NT2/D1 (cell line): ENCODE data around the gene XK.

ENCODE experiments used
- DNase-seq: peaks from one replicate; pipeline ENCODE4 v3.0.0-alpha.2; 2011; ENCODE audit warnings: low read depth, low spot score
- H3K27me3 ChIP-seq: 2 replicates; pipeline ENCODE4 v1.6.0; 2011; ENCODE audit warnings: mild to moderate bottlenecking; ENCODE audit not compliant: insufficient read length, insufficient read depth
- H3K36me3 ChIP-seq: 2 replicates; pipeline ENCODE4 v1.6.1; 2011; ENCODE audit warnings: mild to moderate bottlenecking, low read length, mixed read lengths; ENCODE audit not compliant: insufficient read depth, insufficient read length
- H3K4me1 ChIP-seq: 2 replicates; pipeline ENCODE4 v1.5.1; 2011; ENCODE audit not compliant: insufficient read depth, insufficient read length
- H3K4me3 ChIP-seq: 2 replicates; pipeline ENCODE4 v1.5.1; 2011; ENCODE audit warnings: low read depth; ENCODE audit not compliant: insufficient read length
- H3K9ac ChIP-seq: 2 replicates; pipeline ENCODE4 v1.6.0; 2011; ENCODE audit warnings: low read depth; ENCODE audit not compliant: insufficient read length
- H3K9me3 ChIP-seq: 2 replicates; pipeline ENCODE4 v1.5.1; 2011; ENCODE audit warnings: mild to moderate bottlenecking, low read length; ENCODE audit not compliant: insufficient read depth
- SUZ12 ChIP-seq: IDR thresholded peaks from 2 replicates; pipeline ENCODE4 v1.6.1; 2011; ENCODE audit not compliant: insufficient read length, insufficient read depth; ENCODE audit errors: extremely low read depth
- YY1 ChIP-seq: IDR thresholded peaks from 2 replicates; pipeline ENCODE4 v1.6.1; 2011; ENCODE audit not compliant: insufficient read length, insufficient read depth
- ZNF274 ChIP-seq: IDR thresholded peaks from 2 replicates; pipeline ENCODE4 v1.6.1; 2011; ENCODE audit warnings: mild to moderate bottlenecking, low read depth, low read length

Gene XK

DNA sequence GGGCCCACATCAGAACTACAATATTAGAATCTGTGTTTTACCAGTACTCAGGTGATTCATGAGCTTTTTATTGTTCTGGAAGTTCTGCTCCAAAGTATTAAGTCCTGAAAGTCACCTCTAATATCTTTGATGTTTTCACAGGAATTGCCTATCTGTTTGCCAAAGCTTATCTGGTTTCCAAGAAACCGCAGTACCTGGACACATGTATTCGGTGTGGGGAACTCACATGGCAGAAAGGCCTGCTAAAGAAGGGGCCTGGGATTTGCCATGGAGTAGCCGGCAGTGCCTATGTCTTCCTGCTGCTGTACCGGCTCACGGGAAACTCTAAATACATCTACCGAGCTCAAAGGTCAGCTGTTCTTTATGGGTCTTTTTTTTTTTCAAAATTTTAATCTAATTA is 18.4 kb upstream of the XK start:
- DNase-seq, result no peak
- H3K9ac ChIP-seq, result no peak overlapping the region
- no peaks in the 10 kb centered on the region for H3K27me3 ChIP-seq
- no peaks in the 10 kb centered on the region for H3K4me1 ChIP-seq
- TF ChIP-seq SUZ12 (no peak), YY1 (no peak), ZNF274 (no peak)
- no peak overlapping the region for H3K4me3 ChIP-seq
- no peaks in the 10 kb centered on the region for H3K36me3 ChIP-seq
- H3K9me3 ChIP-seq, result no peaks in the 10 kb centered on the region

DNA sequence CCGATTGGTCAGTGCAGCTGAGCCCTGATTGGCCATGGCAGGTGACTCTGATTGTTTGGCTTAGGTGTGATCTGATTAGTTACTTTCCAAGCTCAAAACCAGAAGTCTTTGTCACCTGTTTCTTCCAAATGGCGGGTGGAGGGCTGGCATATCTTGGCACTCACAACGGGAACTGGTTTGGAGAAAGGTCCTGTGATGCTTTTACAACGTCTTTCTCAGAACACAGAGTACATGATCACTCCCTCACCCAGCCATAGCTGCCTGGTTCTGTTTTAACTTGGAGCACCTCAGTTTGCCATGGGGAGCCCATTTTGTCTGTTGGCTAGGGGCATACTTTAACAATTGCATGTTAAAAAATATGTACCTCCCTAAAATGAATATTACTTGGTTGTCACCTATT is 13.0 kb upstream of the XK start:
- no peak for DNase-seq
- Histone ChIP-seq H3K4me3 (no peak overlapping the region), H3K36me3 (no peaks in the 10 kb centered on the region), H3K27me3 (no peaks in the 10 kb centered on the region), H3K9ac (no peak overlapping the region), H3K9me3 (no peaks in the 10 kb centered on the region), H3K4me1 (no peaks in the 10 kb centered on the region)
- TF ChIP-seq SUZ12 (no peak), YY1 (no peak), ZNF274 (no peak)

GRCh38 chrX:37676811-37677210 is 8.8 kb upstream of the XK start:
- no peaks in the 10 kb centered on the region for H3K27me3 ChIP-seq
- no peak for DNase-seq
- no peak overlapping the region for H3K4me3 ChIP-seq
- H3K36me3 ChIP-seq, result no peaks in the 10 kb centered on the region
- no peak overlapping the region for H3K9ac ChIP-seq
- H3K9me3 ChIP-seq, result no peaks in the 10 kb centered on the region
- no peak for TF ChIP-seq SUZ12
- no peak for TF ChIP-seq YY1
- TF ChIP-seq ZNF274, result no peak
- H3K4me1 ChIP-seq, result no peaks in the 10 kb centered on the region

- no peaks in the 10 kb centered on the region for H3K4me1 ChIP-seq
- TF ChIP-seq YY1 (no peak), SUZ12 (no peak), ZNF274 (no peak)
- H3K9ac ChIP-seq, result no peak overlapping the region
- H3K4me3 ChIP-seq, result no peak overlapping the region
- DNase-seq, result no peak
- H3K27me3 ChIP-seq, result no peaks in the 10 kb centered on the region
- H3K9me3 ChIP-seq, result no peaks in the 10 kb centered on the region
- no peaks in the 10 kb centered on the region for H3K36me3 ChIP-seq
These were observed 8.3 kb upstream of the XK start for GRCh38 chrX:37677243-37677642.

DNA sequence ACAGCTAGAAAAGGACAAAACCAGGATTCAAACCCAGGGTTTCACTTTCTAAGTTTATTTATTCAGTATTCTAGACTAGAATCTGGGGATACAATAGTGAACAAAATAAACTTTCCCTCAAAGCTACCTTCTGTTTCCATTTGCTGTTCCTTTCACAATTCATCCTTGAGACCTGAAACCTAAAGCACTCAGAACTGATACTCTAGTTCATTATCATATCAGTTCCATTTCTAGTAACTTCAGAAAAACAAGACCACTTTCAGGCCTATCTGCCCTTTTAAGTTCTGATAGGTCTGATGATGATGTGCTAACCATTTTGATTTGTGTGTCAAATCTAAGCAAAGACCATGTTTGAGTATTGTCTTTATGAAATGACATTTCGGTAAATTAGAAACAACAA is 7.8 kb upstream of the XK start:
- Histone ChIP-seq H3K27me3 (no peaks in the 10 kb centered on the region), H3K4me3 (no peak overlapping the region), H3K9ac (no peak overlapping the region), H3K9me3 (no peaks in the 10 kb centered on the region), H3K36me3 (no peaks in the 10 kb centered on the region), H3K4me1 (no peaks in the 10 kb centered on the region)
- DNase-seq, result no peak
- TF ChIP-seq SUZ12 (no peak), YY1 (no peak), ZNF274 (no peak)

GRCh38 chrX:37678574-37678973 is 7.0 kb upstream of the XK start:
- no peaks in the 10 kb centered on the region for H3K4me1 ChIP-seq
- no peaks in the 10 kb centered on the region for H3K9me3 ChIP-seq
- no peaks in the 10 kb centered on the region for H3K36me3 ChIP-seq
- TF ChIP-seq SUZ12 (no peak), ZNF274 (no peak), YY1 (no peak)
- no peaks in the 10 kb centered on the region for H3K27me3 ChIP-seq
- no peak for DNase-seq
- H3K9ac ChIP-seq, result no peak overlapping the region
- no peak overlapping the region for H3K4me3 ChIP-seq

- H3K9ac ChIP-seq, result no peak overlapping the region
- no peak overlapping the region for H3K4me3 ChIP-seq
- H3K27me3 ChIP-seq, result no peaks in the 10 kb centered on the region
- H3K36me3 ChIP-seq, result no peaks in the 10 kb centered on the region
- TF ChIP-seq YY1 (no peak), ZNF274 (no peak), SUZ12 (no peak)
- H3K4me1 ChIP-seq, result no peaks in the 10 kb centered on the region
- no peaks in the 10 kb centered on the region for H3K9me3 ChIP-seq
- DNase-seq, result no peak
These were observed 6.4 kb upstream of the XK start for GRCh38 chrX:37679230-37679629.

GRCh38 chrX:37679888-37680287 is 5.7 kb upstream of the XK start:
- Histone ChIP-seq H3K36me3 (no peaks in the 10 kb centered on the region), H3K4me3 (no peak overlapping the region), H3K9me3 (no peaks in the 10 kb centered on the region), H3K4me1 (no peaks in the 10 kb centered on the region), H3K27me3 (no peaks in the 10 kb centered on the region), H3K9ac (no peak overlapping the region)
- no peak for DNase-seq
- no peak for TF ChIP-seq YY1
- no peak for TF ChIP-seq ZNF274
- TF ChIP-seq SUZ12, result no peak
